Ovary (tissue), 9 donors: ENCODE data around the gene NWD2. TPM values are rescaled to one million over a fixed set of nuclear protein-coding genes. Genes with fewer than 3 reads are reported as not detected.

Experiments
- DNase-seq, 5 donors: peaks; one replicate each; pipeline ENCODE4 v3.0.0-alpha.2; 2019 to 2020
- H3K27ac ChIP-seq, 2 donors: fragments of 200-600 bp; one replicate each; pipeline versions ENCODE4 v1.5.1 to v1.8.0; 2019 to 2022
- H3K27me3 ChIP-seq: fragments of 200-600 bp; one replicate; pipeline ENCODE4 v1.8.0; 2022
- H3K36me3 ChIP-seq: fragments of 200-600 bp; sonication (generic); one replicate; pipeline ENCODE4 v1.5.1; 2019
- H3K4me1 ChIP-seq: one replicate; pipeline ENCODE4 v1.8.1; 2013; ENCODE audit warnings: mild to moderate bottlenecking, moderate library complexity; ENCODE audit not compliant: insufficient read depth
- H3K4me3 ChIP-seq: fragments of 200-600 bp; sonication (generic); one replicate; pipeline ENCODE4 v1.5.1; 2017
- H3K9me3 ChIP-seq, 2 donors: fragments of 200-600 bp in 1 of 2; sonication (generic) in 1 of 2; one replicate each; pipeline versions ENCODE4 v1.5.1 to v1.8.1; 2013 to 2019; ENCODE audit warnings: mild to moderate bottlenecking in 1 of 2, moderate library complexity in 1 of 2
- EP300 ChIP-seq: sonication (generic); formaldehyde crosslinking; IDR thresholded peaks from one replicate; pipeline ENCODE4 v1.6.1; 2017; ENCODE audit warnings: antibody characterized with exemption
- POLR2A ChIP-seq: fragments of 450-650 bp; IDR thresholded peaks from one replicate; pipeline ENCODE4 v1.6.1; 2017; ENCODE audit warnings: antibody characterized with exemption, mild to moderate bottlenecking, moderate library complexity
- WGBS, 3 donors: extraction: QIAGEN DNeasy Blood & Tissue Kit in 1 of 3; methylation state at CpG; one replicate each; pipeline versions ENCODE4 v1.1.5 to v1.1.7; 2013 to 2017; 5-methylcytosine and 5-hydroxymethylcytosine counted together
- intact Hi-C, 4 donors: fragments of 100-400 bp; cut with DNase I; formaldehyde crosslinking; loops; one replicate each; pipeline versions ENCODE4 v1.11.0 to v1.15.1; 2022 to 2023
- polyA plus RNA-seq, 2 donors: library from polyadenylated mRNA; stranded (reverse); fragments of 200-250 nt in 1 of 2; fragments of 350-450 nt in 1 of 2; fragmentation: Illumina TruSeq in 1 of 2; extraction: RNeasy Lipid Tissue Mini Kit (QIAGEN cat#74804) in 1 of 2; gene quantifications; one replicate each; pipeline ENCODE4 v1.2.3, GENCODE V29; 2013 to 2014
- total RNA-seq, 7 donors: library from RNA; depleted of rRNA in 2 of 7; stranded (reverse); fragments of >200 nt in 2 of 7; fragmentation: NEBNext Ultra II Directional in 3 of 7; extraction: Animal tissue kit (Norgen Biotek cat#: 25700) in 3 of 7; gene quantifications; one replicate each; pipeline versions ENCODE4 v1.1.0 to v1.2.4, GENCODE V29; 2016 to 2023
- TF ChIP-seq, protein P1 (sequence below), 3 donors: fragments of 450-650 bp in 2 of 3; fragments of 200-600 bp in 1 of 3; IDR thresholded peaks; one replicate each; pipeline versions ENCODE4 v1.5.1 to v1.8.0; 2016 to 2022; ENCODE audit warnings: antibody characterized with exemption in 3 of 3, mild to moderate bottlenecking in 1 of 3
- donor health status: DM: no; HTN: no; CAD: no; lungs with moderate emphysema.
- donor health status: DM: no; HTN: no; CAD: no.
- donor health status: Bipolar disorder and iron deficiency.
- donor health status: DM: yes; HTN: yes; CAD: no.
- donor health status: DM: no; HTN: no; CAD: no.
- donor health status: DM: yes; HTN: yes; CAD: no.

Gene NWD2
- total and polyA plus RNA-seq, 9 donors: 0.01 to 0.11 TPM; not detected in 7

DNA sequence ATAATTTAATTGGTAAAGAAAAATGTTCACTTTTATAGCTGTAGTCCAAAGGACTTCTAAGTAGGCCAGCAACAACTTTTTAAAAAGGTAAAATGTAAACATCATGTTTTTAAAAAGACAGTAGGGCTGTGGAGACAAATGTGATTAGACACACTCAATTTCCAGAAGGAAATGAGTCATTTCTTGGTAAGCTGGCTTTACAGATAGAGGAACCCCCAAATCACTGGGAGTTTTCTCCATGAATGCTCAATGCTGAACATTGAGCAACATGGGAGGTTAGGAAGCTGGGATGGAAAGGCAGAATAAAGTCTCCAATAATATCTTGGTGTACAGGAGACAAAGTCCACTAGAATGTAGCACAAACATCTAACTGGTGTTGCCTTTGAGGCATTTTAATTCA is 121.3 kb downstream of the NWD2 start:
- TF ChIP-seq, protein P1, sequence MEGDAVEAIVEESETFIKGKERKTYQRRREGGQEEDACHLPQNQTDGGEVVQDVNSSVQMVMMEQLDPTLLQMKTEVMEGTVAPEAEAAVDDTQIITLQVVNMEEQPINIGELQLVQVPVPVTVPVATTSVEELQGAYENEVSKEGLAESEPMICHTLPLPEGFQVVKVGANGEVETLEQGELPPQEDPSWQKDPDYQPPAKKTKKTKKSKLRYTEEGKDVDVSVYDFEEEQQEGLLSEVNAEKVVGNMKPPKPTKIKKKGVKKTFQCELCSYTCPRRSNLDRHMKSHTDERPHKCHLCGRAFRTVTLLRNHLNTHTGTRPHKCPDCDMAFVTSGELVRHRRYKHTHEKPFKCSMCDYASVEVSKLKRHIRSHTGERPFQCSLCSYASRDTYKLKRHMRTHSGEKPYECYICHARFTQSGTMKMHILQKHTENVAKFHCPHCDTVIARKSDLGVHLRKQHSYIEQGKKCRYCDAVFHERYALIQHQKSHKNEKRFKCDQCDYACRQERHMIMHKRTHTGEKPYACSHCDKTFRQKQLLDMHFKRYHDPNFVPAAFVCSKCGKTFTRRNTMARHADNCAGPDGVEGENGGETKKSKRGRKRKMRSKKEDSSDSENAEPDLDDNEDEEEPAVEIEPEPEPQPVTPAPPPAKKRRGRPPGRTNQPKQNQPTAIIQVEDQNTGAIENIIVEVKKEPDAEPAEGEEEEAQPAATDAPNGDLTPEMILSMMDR (IDR thresholded peaks at IDR 0.05): no peak
- TF ChIP-seq POLR2A (no peak), EP300 (no peak)
- Histone ChIP-seq H3K27me3 (no peaks in the 10 kb centered on the region), H3K9me3 (no peaks in the 10 kb centered on the region), H3K4me1 (no peaks in the 10 kb centered on the region), H3K36me3 (no peaks in the 10 kb centered on the region), H3K27ac (no peak overlapping the region), H3K4me3 (no peak overlapping the region)
- intact Hi-C loops: no loop called here
- no peak for DNase-seq

DNA sequence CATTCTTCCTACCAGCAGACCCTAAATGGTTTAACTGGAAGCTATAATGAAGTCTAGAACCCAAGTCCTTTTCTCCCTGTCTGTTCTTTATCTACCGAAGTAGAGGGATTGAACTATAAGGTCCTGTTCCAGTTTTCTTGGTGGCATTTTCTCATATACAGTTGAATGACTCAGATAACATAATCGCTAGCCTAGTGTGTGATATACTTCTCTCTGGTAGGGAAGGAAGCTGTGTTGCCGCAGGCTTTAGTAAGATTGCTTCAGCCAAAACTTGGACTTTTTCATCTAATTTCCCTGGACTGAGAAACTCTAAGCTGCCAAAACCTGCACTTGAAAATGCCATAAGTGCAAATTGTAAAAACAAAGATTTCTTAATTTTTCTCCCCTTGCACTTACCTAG is 123.4 kb downstream of the NWD2 start:
- 86 to 89% (median 88%) methylated on average over 3 of the region's 3 CpGs for WGBS, 3 donors
- no peak overlapping the region for H3K4me3 ChIP-seq
- no peaks in the 10 kb centered on the region for H3K27me3 ChIP-seq
- TF ChIP-seq EP300: no peak
- TF ChIP-seq POLR2A: no peak
- TF ChIP-seq, protein P1 (IDR thresholded peaks at IDR 0.05): no peak
- no peaks in the 10 kb centered on the region for H3K9me3 ChIP-seq
- DNase-seq: no peak
- no peak overlapping the region for H3K27ac ChIP-seq
- H3K4me1 ChIP-seq: no peaks in the 10 kb centered on the region
- intact Hi-C loops: no loop called here
- H3K36me3 ChIP-seq: no peaks in the 10 kb centered on the region

DNA sequence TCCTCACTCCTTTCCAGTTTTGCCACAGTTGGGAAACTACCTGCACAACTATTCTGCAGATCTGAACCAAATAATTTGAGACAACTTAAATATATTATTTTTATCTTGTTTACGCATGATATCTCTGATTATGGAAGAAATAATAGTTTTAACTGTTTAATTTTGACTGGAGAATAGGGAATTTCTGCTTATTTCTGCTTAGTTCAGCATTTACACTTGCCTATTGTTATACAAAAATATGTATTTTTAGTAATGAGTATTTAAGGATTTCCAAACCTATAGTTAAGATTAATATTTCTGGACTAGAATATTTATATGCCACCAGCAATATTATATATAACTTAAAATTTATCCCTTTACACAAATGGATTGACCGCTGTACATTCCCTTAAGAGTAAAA is 125.5 kb downstream of the NWD2 start:
- no peaks in the 10 kb centered on the region for H3K36me3 ChIP-seq
- H3K27ac ChIP-seq: no peak overlapping the region
- H3K4me3 ChIP-seq: no peak overlapping the region
- no peak for DNase-seq
- H3K4me1 ChIP-seq: no peaks in the 10 kb centered on the region
- TF ChIP-seq, protein P1 (IDR thresholded peaks at IDR 0.05): no peak
- no peak for TF ChIP-seq POLR2A
- no peak for TF ChIP-seq EP300
- intact Hi-C loops: loop anchor here in 1 of 4 donors (5.0 kb wide), 1 partner anchor 113 kb away; no protein-coding TSS in a partner anchor
- H3K27me3 ChIP-seq: no peaks in the 10 kb centered on the region
- H3K9me3 ChIP-seq: no peaks in the 10 kb centered on the region
- WGBS, 3 donors: 91 to 93% (median 92%) methylated on average over 2 of the region's 2 CpGs

DNA sequence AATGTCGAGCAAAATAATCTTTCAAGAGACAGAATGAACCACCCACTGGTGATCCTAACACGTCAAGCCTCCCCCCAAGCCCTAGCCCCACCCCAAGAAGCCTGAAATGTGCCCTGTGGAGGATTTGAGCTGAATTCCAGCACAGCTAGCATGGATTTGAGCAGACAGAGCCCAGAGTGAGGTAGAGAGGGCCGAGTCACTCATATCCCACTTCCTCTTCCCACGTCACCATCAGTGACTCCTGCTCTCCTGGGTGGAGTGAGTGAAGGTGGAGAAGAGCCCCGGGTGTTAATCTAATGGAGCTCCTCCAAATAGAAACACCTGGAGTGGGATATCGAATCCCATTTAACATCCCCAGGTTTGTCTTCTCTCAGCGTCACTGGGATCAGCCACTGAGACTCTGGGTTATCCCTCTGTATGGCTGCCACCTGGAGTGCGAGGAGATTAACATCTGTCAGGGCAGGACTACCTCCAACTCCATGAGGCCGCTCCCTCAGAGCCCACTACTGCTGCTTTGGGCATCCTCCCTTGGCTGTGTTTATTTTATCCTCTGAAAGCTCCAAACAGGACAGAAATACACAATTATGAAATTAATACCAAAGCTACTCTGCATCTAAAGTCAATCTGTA is 136.6 kb downstream of the NWD2 start:
- WGBS, 3 donors: 66 to 71% (median 67%) methylated on average over 9 of the region's 9 CpGs

More for the DNA sequence above, 136.6 kb downstream of the NWD2 start:
- no peaks in the 10 kb centered on the region for H3K9me3 ChIP-seq
- H3K27ac ChIP-seq: no peak overlapping the region
- H3K36me3 ChIP-seq: no peaks in the 10 kb centered on the region
- H3K4me1 ChIP-seq: no peaks in the 10 kb centered on the region
- no peak overlapping the region for H3K4me3 ChIP-seq
- no peak for DNase-seq
- intact Hi-C loops: no loop called here
- TF ChIP-seq EP300: no peak
- TF ChIP-seq POLR2A: no peak
- TF ChIP-seq, protein P1 (IDR thresholded peaks at IDR 0.05): no peak
- H3K27me3 ChIP-seq: no peaks in the 10 kb centered on the region
